Measurements from ENCODE around the gene ALG14.
"Not testable (repeated sequence)": the region's sequence is repeated elsewhere in the genome, so short reads cannot be mapped to it uniquely, and the experiment has no call there.

Gene ALG14

DNA sequence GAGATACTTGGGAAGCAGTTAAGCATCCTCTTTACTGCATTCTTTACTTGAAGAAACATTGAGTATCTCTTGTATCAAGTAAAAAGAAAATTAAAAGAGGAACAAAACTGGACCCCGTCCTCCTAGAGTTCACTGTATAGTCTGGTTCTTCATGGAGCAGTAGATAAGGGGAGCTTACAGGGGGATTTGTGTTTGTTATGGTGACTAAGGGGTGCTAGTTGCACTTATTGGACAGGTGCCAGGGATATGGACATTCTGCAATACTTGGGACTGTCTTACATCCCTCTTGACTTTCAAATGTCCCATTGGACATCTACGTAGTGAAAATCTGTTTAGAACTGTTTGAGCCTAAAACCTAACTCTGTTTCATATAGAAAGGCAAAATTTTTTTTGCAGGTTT, 67.2 kb downstream of the ALG14 start:
- no peak for DNase-seq

- no peak for DNase-seq
These were observed 68.7 kb downstream of the ALG14 start for GRCh38 chr1:95004013-95004412.

GRCh38 chr1:95003433-95003738, 69.4 kb downstream of the ALG14 start:
- no peak for DNase-seq

- DNase-seq, result no peak
These were observed 70.0 kb downstream of the ALG14 start for GRCh38 chr1:95002540-95003432.

DNA sequence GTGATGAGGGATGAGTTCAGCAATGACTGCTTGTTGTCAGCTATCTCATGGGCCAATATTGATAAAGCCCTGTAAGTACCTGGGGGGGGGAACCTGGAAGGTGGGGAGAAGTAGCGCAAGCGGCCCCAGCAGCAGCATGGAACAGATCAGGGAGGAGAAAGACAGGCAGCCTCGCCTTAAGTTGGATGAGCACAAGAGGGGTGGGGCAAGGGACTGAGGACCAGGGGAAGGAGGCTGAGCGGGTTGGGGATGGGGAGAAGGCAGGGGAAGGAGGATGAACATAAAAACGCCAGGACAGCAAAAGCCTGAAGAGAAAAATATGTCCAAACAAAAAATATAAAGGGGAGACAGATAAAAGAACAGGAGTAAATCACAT, 70.6 kb downstream of the ALG14 start:
- no peak for DNase-seq

DNA sequence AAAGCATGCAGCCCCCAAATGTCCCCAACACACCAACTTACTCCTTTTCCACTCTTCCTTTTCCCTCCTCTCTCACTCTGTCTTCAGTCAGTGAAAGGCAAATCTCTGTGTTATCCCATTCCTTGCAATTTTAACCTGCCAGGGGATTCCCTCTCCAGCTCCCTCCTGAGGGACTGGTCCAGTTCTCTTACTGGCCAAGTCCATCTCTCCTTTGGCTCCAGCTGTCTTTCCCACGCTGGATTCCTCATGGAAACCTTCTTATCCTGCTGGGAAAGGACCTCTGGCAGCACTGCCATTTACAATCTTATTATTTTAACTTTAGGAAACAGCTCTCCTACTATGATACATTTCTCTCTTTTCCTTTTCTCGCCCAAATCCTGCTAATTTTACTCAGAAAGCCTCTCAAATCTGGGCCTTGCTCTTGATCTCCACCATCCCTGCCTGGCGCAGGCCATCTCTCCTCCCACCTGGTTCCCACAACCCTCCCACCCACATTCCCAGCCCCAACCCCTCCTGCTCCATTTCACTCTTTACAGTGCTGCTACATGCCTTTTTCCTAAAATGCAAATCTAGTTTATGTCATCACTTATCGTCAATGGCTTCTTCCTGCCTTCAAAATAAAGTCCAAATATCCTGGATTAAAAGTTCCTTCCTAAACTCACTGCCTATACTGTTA, 73.2 kb downstream of the ALG14 start:
- DNase-seq, result no peak

GRCh38 chr1:94998748-94999147, 74.0 kb downstream of the ALG14 start:
- DNase-seq, result no peak

GRCh38 chr1:94998114-94998513, 74.6 kb downstream of the ALG14 start:
- DNase-seq, result no peak

GRCh38 chr1:94995536-94995935, 77.2 kb downstream of the ALG14 start:
- not testable (repeated sequence) for DNase-seq

- DNase-seq, result no peak
These were observed 77.9 kb downstream of the ALG14 start for GRCh38 chr1:94994805-94995204.

DNA sequence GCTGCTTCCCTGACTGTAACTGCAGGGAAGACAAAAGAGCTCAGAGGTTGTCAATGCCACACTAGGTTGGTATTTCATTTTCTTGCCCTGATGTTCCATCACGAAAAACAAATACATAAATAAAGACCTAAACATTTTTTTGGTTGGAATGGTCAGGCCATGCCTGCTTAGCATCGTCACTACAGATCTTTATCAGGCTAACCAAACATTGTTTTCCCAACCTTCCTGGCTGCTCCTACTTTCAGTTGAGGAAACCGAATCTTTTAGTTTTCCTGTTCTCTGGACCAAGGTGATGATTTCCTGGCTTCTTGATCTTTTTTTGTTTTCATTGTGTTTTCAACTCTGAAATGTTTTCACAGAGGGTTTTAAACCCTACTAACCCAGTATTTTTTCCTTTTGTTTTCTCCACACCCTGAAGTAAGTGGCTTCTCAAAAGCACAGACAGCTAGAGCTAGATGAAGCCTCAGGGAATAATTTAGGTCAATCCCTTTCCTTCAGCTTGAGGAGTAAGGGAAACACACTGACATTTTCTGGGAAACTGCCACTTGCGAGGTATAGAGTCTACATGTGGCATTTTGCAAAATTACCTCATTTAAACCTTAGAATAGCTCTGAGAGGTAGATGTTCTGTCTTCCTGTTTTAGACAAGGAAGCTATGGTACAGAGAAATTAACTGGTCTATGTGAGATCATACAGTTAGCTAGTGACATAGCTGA, 78.7 kb downstream of the ALG14 start:
- DNase-seq, result no peak

DNA sequence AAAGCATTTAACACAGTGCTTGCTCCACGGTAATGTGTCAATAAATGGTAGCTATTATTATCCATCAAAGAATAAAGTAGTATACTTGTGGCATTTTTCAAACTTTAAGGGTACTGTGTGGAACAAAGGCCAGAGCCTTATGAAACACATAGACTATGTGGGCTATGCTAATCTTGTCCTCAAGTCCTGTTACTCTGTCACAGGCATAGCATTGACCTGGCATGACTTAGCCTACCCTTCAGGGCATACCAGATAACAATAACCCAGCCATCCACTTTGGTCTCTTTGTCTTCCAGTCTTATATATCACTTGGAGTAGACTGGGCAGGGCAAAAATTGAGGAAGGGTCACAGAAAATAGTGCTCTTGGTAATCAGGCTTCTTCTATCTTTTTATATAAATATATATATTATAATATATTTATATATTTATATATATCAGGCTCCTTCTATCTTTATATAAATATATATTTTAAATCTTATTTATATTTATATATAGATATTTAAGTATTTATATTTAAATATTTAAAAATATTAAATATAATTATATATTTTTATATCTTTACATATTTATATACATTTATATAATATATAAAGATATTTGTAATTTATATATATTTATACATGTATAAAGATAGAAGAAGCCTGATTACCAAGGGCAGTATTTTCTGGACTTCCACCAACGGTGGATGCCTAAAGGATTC, 79.7 kb downstream of the ALG14 start:
- DNase-seq, result no peak

GRCh38 chr1:94992161-94992560, 80.6 kb downstream of the ALG14 start:
- DNase-seq, result no peak

DNA sequence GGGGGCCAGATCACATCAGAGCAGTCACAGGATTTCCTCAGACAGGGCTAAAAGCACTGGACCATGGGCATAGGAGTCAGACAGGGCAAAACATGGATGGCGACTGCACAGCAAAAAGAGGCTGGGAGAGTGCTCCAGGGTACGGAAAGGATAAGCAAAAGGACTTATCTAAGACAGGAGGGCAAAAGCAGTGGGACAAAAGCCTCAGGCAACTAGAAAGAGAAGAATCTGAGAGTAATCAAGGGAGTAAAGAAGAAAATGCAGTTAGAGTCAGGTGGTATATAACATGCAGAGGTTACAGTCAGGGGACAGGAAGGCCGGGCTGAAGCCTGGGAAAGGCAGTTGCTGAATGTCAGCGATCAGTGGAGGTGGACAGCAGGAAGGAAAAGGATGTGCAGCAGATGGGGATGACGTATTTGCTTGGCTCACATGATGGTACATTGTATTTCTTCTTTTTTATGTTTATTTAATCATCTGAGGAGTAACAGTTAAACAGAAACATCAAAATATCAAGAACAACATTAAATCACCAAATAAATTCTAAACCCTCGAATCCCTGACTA, 82.8 kb downstream of the ALG14 start:
- DNase-seq, result no peak

DNA sequence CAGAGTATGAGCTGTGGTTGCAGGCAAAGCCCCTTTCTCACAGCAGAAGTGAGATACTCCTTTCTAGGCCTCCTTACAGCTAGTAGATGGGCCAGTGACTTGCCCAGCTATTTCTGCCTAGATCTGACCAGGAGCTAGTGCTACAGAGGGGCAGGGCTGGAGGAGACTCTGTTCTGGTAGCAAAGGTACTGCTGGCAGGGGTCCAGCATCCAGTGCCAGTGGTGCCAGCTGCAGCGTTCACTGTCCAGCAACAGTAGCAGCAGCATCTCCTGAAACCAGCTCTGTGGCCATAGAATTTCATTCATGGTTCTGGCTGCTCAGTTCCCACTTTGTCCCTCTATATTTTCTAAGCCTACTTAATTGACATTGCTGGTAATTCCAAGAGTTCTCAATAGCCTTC, 83.4 kb downstream of the ALG14 start:
- DNase-seq, result no peak

GRCh38 chr1:94988356-94988755, 84.4 kb downstream of the ALG14 start:
- no peak for DNase-seq

- DNase-seq, result no peak
These were observed 86.0 kb downstream of the ALG14 start for GRCh38 chr1:94986783-94987182.

DNA sequence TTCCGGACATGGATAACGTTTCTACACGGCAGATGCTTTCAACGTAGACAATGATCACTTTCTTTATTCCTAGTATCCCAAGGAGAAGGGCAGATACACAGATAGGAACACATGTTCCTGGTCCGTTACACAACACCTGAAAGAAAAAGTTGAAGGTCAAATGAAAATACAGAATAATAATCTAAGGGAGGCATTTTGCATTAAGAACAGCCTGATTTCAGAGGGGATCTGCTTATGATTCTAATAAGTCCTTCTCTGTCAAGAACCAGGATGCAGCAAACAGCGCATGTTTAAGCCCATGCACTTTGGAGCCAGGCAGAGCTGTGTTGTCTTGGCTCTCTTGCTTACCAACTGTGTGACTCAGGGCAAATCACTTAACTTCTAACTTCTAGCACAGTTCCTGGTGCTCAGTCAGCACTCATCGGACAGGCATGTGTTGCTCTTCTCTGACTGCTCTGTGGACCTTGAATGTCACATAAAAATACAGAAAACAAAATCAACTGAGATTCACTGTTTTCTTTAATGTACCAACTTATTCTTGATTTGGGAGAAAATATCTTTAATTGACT, 89.5 kb downstream of the ALG14 start:
- no peak for DNase-seq

DNA sequence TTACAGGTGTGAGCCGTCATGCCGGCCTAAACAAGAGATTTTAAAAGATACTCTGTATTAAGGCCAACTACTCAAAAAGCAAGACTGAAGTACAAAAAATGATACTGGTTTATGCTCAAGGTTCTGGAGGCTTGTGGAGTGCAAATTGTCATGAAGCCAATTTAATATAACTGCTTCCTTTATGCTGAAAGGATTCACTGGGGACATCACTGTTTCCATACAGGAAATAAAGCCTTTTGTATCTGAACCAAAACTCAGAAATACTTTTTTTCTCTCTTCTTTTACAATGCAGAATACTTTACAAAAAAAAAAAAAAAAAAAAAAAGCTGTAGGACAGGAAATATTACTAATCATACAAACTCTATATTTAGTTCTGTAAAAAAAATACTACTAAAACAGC, 90.4 kb downstream of the ALG14 start:
- DNase-seq, result no peak

GRCh38 chr1:94981575-94981973, 91.2 kb downstream of the ALG14 start:
- no peak for DNase-seq

GRCh38 chr1:94980582-94981574, 91.9 kb downstream of the ALG14 start:
- DNase-seq, result no peak
